ENCODE results near the gene TOMM6. TPM values are rescaled to one million over a fixed set of nuclear protein-coding genes. Genes with fewer than 3 reads are reported as not detected.

Gene TOMM6
- 75.8 TPM for total RNA-seq

GRCh38 chr6:41787219-41787917 lies at the start of gene TOMM6:
Gene TOMM6, plus strand, starts transcription at chr6:41787694. Its CDS starts 4 bp downstream, at chr6:41787698.

GRCh38 chr6:41747256-41748101 lies 40.0 kb upstream of the TOMM6 start, which contains the start of gene PGC:
Gene PGC, minus strand, starts transcription at chr6:41747397. Its CDS starts 63 bp downstream, at chr6:41747334.

GRCh38 chr6:41779788-41780550 lies 7.5 kb upstream of the TOMM6 start, which contains the start of gene FRS3:
Gene FRS3, minus strand, starts transcription at chr6:41779900. Its CDS starts 2,913 bp downstream, at chr6:41776987.

GRCh38 chr6:41780551-41781365 lies 6.7 kb upstream of the TOMM6 start, which contains the start of gene PRICKLE4:
Gene PRICKLE4, plus strand, starts transcription at chr6:41780782. Its CDS starts 2,692 bp downstream, at chr6:41783474.

Other genes with a start within 250 kb of the TOMM6 start
- gene FOXP4, start 241.3 kb upstream of the TOMM6 start, total RNA-seq, result 7.3 TPM
- gene MDFI, start 149.2 kb upstream of the TOMM6 start, total RNA-seq, result 30.1 TPM
- gene TFEB, start 52.1 kb upstream of the TOMM6 start, total RNA-seq, result 9.2 TPM
- not detected for gene PGC, start 40.3 kb upstream of the TOMM6 start, total RNA-seq
- gene FRS3, start 7.8 kb upstream of the TOMM6 start, total RNA-seq, result 5.5 TPM
- 4.1 TPM for gene PRICKLE4, start 6.9 kb upstream of the TOMM6 start, total RNA-seq
- 21.3 TPM for gene USP49, start 107.7 kb downstream of the TOMM6 start, total RNA-seq
- 24.9 TPM for gene MED20, start 133.4 kb downstream of the TOMM6 start, total RNA-seq
- 15.6 TPM for gene BYSL, start 133.8 kb downstream of the TOMM6 start, total RNA-seq
- gene CCND3, start 154.1 kb downstream of the TOMM6 start, total RNA-seq, result 17.9 TPM